Dedifferentiated amniotic fluid mesenchymal stem cell (primary cell): ENCODE data around the gene COMMD4.
"Not testable (repeated sequence)": the region's sequence is repeated elsewhere in the genome, so short reads cannot be mapped to it uniquely, and the experiment has no call there.

ENCODE experiments used
- DNase-seq: peaks from one replicate; pipeline ENCODE4 v3.0.0-alpha.2; 2016; ENCODE audit errors: extremely low spot score

Gene COMMD4

GRCh38 chr15:75332093-75332492 lies 3.8 kb upstream of the COMMD4 start:
- not testable (repeated sequence) for DNase-seq

GRCh38 chr15:75333654-75334419 lies 2.0 kb upstream of the COMMD4 start:
- not testable (repeated sequence) for DNase-seq

- no peak for DNase-seq
These were observed 554 bp upstream of the COMMD4 start for GRCh38 chr15:75335313-75335704.

GRCh38 chr15:75338661-75339240 lies 2.9 kb downstream of the COMMD4 start:
- no peak for DNase-seq

- DNase-seq = no peak
These were observed 3.8 kb downstream of the COMMD4 start for GRCh38 chr15:75339531-75340240.

GRCh38 chr15:75342221-75342620 lies 6.4 kb downstream of the COMMD4 start:
- DNase-seq = no peak

GRCh38 chr15:75343953-75344352 lies 8.1 kb downstream of the COMMD4 start:
- DNase-seq = not testable (repeated sequence)

GRCh38 chr15:75346796-75347221 lies 10.9 kb downstream of the COMMD4 start, which contains the start of gene NEIL1:
TSS of gene NEIL1 (plus strand) at chr15:75347039. CDS start at chr15:75348906, 1,867 bp downstream.
- DNase-seq = no peak

- no peak for DNase-seq
These were observed 11.6 kb downstream of the COMMD4 start for GRCh38 chr15:75347222-75348033.

- DNase-seq = no peak
These were observed 12.2 kb downstream of the COMMD4 start for GRCh38 chr15:75348034-75348561.

- DNase-seq = no peak
These were observed 12.9 kb downstream of the COMMD4 start for GRCh38 chr15:75348562-75349350.

- DNase-seq = not testable (repeated sequence)
These were observed 13.4 kb downstream of the COMMD4 start for GRCh38 chr15:75349351-75349669.

GRCh38 chr15:75349851-75350588 lies 14.2 kb downstream of the COMMD4 start:
- no peak for DNase-seq

GRCh38 chr15:75350601-75351361 lies 14.9 kb downstream of the COMMD4 start:
- DNase-seq = no peak

GRCh38 chr15:75352186-75353080 lies 16.6 kb downstream of the COMMD4 start:
- DNase-seq = no peak

GRCh38 chr15:75353604-75354003 lies 17.7 kb downstream of the COMMD4 start:
- DNase-seq = no peak

- DNase-seq = no peak
These were observed 18.6 kb downstream of the COMMD4 start for GRCh38 chr15:75354454-75354853.

GRCh38 chr15:75355369-75355768 lies 19.5 kb downstream of the COMMD4 start:
- no peak for DNase-seq
